GM18499 (cell line): ENCODE results near the gene FOXP2.
"Not testable (repeated sequence)": the region's sequence is repeated elsewhere in the genome, so short reads cannot be mapped to it uniquely, and the experiment has no call there.

Experiments used
- ATAC-seq: cut with Tn5 transposase; IDR thresholded peaks from one replicate; pipeline ENCODE4 v1.9.1; 2021; ENCODE audit warnings: moderate number of reproducible peaks; ENCODE audit not compliant: insufficient read depth, unreplicated experiment

FOXP2 gene

DNA sequence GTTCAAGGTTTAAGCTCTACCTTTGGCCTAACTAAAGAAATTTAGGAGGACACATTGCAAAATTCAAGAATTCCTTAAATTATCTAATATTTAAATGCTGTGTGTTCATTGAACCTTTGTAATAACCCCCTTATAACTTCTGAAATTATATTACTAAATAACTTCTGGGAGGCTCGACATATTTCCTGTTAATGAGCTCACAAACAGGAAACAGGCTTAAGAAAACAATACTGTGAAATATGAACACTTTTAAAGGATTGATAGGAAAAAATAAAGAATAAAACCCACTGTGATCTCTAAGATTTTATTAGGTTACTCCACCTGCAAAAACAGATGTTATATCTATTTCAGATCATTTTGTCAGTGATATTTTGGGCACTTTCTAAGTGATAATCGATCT, 74.1 kb downstream of the FOXP2 start:
- ATAC-seq = no peak

DNA sequence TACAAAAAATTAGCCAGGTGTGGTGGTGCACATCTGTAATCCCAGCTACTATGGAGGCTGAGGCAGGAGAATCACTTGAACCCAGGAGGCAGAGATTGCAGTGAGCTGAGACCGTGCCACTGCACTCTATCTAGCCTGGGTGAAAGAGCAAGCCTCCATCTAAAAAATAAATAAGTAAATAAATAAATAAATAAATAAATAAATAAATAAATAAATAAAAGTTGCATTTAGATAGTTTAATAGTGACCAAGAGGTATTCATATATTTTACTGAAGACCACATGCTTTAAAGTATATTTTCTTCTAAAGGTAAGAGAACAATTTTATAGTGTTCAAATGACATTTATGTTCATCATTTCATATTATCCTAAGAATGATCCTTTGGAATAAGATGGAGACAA, 82.9 kb downstream of the FOXP2 start:
- not testable (repeated sequence) for ATAC-seq

DNA sequence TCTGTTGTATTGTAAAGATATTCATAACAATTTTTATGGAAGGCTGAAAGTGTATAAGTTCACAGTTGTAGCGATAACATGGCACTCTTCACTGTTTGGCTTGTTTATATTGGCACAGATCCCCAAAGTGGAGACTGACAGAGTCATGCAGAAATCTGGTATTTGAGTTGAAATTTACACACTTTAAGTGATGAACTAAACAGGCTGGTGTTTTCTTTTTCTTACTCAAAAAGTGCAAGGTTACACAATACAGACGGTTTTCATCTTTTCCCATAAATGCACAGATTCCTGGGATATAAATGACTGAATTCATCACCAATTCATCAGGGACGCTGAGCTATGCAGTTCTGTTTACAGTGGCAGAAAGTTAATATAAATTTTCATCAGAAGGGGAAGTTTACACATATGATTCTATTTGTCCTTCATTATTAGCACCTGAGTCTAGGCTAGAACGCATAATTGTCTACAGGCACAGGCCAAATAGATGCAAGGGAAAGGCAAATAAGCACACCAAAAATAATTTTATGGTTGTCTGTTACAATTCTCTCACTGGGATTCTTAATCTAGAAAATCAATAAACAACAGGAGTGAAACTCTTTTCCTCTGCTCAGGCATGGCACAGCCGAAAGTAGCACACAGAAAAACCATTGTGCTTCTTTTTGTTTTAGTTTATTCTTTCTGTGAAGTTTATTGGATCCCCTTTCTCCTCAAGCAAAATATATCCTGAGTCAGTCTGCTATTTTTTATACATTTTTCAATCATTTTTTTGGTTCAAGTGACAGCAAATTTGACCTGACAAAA, 88.0 kb downstream of the FOXP2 start:
- ATAC-seq = no peak

DNA sequence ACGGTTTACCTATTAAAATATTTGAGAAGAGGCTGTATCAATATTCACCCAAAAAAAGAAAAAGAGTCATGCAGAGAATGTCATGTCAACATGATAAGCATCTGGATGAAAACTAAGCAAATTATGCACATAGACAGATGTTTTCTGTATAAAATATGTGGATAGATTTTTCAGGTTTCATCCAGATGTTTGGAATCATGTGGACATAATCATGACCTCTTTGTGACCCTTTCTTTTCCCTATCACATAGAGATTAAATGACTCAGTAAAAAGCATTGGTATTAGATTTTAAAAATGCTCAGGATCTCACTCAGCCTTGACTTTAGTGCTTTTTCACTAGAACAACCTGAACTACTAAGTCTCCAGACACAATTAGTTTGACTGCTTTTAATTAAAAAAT, 90.0 kb downstream of the FOXP2 start:
- ATAC-seq = no peak

DNA sequence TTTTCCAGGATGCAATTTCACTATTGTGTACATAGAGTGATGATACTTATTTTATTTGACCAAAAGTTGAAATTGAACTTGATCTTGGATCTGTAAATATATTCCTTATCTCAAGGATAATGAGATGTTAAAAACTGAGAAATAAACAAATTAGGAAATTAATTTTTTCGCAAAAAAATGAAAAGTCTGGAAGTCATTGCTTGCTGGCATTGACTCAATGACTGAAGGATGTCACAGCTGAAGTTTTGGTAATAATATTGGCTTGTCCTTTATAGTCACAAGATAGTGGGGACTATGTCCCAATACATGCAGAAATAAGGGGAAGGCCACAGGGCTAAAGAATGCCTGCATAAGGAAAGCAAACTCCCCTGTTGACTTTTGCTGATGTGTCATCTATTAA, 92.8 kb downstream of the FOXP2 start:
- ATAC-seq = no peak

DNA sequence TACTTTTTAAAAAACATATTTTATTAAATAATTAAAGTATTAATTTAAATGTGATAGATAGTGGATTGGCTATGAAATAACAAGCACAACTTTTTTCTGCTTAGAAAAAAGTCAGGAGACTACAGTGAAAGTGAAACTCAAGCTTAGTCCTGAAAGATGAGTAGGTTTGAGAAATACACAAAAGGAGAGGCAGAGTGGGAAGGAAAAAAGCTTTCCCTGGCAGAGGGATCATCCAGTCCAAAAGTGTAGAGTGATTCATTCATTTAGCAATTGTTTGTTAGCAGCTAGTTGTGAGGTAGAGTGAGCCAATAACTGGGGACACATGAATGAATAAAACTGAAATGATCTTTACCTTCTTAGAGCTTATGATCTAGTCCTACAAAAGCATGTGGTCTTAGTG, 93.5 kb downstream of the FOXP2 start:
- no peak for ATAC-seq

DNA sequence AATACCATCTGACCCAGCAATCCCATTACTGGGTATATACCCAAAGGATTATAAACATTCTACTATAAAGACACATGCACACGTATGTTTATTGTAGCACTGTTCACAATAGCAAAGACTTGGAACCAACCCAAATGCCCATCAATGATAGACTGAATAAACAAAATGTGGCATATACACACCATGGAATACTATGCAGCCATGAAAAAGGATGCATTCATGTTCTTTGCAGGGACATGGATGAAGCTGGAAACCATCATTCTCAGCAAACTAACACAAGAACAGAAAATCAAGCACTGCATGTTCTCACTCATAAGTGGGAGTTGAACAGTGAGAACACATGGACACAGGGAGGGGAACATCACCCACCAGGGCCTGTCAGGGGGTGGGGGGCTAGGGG, 96.2 kb downstream of the FOXP2 start:
- not testable (repeated sequence) for ATAC-seq

DNA sequence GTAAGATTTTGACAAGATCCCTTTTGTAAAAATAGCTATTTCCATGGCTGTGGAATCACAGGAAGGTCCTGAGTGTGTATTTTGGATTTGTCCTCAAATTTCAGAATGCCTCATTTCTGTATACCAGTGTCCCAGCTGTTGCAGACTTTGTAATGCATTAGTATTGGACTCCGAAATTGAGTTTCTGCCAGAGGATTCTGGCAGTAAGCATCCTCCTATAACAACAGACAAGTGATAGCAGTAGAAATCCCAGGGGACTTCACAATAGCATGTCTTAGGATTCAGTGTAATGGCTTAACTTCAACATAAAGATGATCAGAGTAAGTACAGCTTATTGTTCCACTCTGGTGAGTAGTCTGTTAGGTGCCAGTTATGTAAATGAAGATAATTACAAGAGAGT, 104.6 kb downstream of the FOXP2 start:
- ATAC-seq = no peak

DNA sequence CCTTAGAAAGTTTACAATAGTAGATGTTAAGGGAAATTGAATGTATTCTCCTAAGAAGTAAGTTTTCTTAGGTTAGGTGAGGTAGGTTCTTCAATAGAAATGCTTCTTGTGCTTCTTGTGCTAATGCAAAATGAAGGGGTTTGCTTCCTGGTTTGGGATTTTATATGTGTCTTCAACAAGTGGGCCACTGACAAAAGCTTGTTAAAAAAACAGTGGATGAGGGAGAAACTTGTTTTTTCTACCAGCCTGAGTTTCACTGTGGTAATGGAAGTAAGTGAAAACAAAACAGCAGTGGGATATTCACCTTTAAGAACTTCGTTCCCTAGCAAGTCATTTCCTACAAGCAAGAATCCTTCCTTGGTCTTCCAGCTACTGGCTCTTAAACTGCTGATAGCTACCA, 107.5 kb downstream of the FOXP2 start:
- ATAC-seq = no peak

DNA sequence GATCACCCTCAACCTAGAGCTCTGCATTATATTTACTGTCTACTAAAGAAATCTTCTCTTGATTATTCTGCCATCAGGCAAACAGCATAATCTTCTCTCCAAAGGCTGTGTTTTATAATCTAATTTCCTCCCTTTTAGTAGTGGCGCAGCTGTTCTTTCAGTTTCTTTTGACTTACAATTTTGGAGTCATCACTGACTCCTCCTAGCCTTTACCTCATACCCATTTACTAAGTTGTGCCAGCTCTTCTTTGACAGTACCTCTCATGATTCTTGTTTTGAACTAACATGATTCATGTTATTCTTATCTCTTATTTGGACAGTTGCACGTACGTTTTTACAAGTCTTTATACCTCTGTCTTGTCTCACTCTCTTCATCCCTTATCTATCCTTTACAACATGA, 113.0 kb downstream of the FOXP2 start:
- no peak for ATAC-seq

DNA sequence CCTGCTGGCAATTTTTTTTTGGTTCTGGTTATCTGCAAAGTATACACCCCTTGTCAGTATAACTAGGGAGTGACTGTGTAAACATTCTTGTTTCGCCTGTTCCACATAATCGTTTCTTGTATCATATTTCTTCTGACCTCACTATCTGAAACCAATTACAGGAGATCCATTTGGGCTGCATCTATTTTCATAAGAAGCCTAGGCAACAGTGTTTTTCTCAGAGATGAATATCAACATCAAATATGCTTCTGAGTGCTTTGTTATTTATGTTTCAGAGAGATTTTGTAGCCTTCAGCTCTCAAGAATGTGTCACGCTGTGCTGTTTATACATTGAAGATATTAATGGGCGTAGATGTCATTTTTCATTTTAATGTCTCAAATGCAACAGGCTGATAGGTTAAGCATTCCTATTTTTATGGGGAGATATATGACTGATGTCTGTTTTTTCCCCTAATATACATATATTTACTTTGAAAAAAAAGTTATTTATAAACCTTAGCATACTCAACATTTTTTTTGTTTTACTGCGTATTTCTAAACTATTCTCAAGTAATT, 115.5 kb downstream of the FOXP2 start:
- ATAC-seq = no peak

DNA sequence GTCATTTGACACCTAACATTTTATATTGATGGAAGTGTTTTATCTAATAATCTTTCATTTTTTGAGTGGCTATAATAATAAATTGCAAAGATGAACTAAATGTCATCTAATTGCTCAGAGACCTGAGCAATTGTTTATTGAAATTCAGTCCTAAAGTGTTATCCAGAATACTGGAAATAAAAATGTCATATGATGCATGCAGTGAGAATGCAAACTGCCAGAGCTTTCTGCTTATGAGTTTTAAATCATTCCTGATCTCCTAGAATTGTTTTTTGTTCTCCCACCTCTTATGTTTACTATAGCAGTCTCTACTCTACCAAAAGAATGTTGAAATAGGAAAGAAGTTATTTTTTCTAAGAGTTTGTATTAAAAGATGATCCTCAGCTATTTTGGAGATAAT, 116.7 kb downstream of the FOXP2 start:
- no peak for ATAC-seq

DNA sequence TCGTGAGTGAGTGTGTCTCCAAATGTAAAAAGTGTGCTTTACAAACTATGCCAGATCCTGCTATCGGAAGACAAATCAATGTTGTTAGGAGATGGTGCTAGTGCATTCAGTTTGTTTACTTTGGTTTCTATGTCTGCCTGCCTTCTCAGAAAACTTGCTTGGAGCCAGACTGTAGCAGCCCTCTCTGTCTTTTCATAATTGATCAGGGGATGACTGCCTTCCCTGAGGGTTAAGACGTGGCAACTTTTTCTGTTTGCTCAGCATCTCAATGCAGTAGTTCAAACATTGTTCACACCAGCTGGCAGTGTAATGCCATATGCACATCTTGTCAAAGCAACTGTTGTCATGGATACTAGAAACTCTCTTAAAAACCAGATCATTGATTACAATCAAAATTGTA, 118.5 kb downstream of the FOXP2 start:
- ATAC-seq = no peak

DNA sequence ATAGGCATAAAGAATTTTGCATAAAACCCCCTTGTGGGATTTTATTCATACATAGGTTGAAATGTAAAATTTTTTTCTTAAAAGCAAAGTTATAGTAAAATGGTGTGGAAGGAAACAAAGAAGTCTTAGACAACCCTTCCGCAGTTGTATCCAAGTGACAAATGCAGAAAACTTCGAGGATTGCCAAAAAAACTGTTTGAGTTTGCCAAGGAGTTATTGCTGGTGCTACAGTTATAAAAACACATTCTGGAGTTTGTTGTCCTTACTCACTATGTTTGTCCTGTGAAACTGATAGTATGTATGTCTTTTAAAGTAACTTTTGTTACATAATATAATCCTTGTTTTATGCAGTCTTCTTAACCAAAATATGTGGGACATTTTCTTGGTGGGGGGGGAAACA, 120.3 kb downstream of the FOXP2 start:
- no peak for ATAC-seq

DNA sequence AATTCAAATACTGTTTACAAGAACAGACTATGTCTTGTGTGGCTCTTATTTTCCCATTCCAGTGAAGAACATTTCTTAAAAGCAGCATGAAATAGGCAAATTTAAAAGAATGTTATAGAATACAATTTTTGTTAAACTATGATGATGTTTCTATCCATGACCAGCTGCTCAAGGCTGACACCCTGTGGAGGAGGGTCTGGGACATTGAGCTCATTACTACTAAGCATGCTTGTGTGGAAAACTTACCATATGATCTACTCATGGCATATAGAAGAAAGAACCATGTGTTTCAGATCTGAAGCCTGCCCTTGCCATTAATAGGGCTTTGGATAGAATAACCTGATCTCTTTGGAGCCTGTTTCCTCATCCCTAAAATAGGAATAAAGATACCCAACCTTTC, 125.0 kb downstream of the FOXP2 start:
- no peak for ATAC-seq

DNA sequence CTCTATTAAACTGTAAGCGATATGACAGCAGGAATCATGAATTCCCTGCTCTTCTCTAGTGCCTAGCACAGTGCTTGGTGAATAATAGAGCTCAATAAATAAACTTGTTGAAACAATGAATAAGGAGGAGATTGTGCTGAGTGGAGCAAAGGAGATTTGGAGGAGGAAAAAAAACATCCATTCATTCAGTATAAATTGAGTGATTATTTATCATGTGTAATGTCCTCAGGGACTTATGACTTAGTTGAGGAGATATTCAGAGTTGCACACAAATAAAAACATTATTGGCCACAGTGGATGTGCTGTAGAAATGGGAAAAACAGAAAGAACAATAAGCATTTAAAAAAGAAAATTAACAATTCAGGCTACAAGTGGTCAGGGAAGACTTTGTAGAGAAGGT, 125.7 kb downstream of the FOXP2 start:
- ATAC-seq = no peak

DNA sequence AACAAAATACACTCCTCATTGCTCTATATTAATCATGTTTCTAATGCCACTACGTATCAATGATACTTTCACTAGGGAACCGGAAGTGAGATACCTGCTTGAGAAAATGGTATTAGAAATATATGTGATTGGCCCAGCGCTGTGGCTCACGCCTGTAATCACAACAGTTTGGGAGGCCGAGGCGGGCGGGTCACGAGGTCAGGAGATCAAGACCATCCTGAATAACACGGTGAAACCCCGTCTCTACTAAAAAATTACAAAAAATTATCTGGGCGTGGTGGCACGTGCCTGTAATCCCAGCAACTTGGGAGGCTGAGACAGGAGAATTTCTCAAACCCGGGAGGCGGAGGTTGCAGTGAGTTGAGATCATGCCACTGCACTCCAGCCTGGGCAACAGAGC, 132.7 kb downstream of the FOXP2 start:
- ATAC-seq = not testable (repeated sequence)

DNA sequence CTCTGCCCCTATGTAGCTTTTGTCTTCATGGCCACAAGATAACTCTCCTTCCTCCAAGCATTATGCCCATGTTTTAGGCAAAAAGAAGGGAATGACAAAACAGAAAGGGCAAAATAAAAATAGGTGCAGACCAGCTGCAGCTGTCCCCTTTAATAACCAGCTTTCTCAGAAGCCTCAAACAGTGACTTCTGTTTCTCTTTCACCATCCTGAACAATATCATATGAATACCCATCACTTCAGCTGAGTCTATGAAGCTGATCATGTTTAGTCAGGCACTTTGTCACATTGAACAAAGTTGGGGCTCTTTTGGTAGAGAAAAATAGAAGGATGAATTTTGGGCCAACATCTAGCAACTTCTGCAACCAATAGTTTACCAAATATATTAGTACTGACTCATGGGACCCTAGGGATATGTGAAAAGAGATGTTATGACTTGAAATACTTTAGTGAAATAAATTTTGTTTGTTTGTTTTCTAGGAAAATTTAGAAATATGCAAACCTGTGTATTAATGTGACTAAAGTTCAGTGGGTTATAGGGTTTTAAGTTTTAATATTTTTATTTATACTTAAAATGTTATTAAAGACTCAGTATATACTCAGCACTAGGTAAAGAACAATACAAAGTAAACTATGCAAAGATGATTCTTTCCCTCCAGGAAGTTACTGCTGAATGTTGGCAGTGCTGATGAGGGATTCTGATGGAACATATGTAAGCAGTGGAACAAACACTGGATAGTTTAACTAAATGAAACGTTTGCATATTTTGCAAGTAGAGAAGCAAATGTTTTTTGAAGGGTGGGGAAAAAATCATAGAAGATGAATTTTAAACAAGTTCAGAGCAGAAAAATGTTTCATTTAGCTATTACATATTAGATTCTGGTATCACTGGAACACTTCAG, 133.7 kb downstream of the FOXP2 start:
- no peak for ATAC-seq

DNA sequence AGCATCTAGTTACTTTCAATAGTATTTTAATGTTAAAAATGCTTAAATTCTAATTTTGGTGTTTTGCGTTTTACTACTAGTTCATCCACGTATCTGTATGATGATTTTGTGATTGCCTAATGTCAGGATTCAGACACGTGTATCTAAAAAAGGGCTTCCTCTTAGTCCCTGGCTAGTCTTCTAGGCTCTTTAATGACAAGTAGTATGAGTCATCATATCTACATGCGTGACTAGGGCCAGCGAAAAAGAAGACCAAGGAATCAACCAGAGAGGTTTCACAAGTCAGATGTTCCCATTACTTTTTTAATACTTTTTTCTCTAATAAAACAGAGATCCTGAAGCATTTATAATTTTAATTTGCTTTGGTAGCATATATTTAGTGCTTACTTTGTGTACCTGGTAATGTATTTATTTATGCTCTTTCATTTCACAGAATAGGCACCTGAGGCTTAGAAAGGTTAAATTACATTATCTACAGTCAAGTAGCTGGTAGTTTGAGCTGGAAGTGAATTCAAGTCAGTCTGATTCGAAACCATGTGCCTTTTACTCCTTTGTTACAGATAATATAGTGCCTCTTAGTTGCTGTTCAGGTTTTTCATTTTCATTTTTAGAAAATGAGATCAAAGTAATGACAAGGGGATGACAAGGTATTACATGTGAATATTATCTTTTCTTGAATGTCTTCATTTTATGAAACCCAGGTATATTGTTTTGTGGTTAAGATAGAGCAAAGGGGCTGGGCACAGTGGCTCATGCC, 140.3 kb downstream of the FOXP2 start:
- peak; percentile 91 for ATAC-seq

DNA sequence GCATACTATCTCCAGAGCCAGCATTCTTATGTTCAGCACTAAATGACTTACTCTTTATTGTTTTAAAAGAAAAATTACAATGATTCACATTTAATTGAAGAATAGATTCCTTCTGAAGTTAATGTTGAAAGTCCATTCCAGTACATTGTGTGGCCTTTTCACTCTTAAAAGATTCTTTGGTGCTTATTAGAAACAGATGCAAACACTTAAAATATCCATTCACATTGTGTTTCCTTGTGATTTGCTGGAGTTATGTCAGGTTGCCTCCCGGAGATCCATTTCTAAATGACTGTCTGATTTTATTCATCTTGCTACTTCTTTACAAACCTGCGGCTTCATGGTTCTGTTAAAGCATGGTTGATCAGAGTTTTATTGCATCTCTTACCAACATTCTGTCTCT, 152.8 kb downstream of the FOXP2 start:
- no peak for ATAC-seq

DNA sequence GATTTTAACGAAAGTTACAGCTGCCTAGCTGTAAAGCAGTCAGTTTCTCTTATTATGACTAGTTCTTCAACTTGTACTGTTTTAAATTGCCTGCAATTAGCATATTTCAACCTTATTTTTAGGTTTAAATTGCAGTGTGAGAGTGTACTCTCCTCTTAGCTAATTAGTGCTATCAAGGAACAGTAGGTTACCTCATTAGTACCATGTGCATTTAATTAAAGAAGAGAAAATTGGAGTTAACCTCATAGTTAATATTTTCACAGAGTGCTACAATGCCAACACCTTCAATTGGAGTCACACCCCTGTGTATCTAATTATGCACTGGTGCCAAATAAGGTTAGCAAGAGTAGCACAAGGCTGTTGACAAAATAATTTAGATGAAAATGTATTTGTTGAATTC, 154.6 kb downstream of the FOXP2 start:
- no peak for ATAC-seq
